C4-2B (cell line): Measurements from ENCODE around the gene SOX2.

ENCODE experiments used
- H3K27ac ChIP-seq: fragments of 450-650 bp; 2 replicates; pipeline ENCODE4 v1.5.1; 2017
- CTCF ChIP-seq: fragments of 450-650 bp; conservative IDR thresholded peaks from 2 replicates; pipeline ENCODE4 v1.5.1; 2017; ENCODE audit warnings: mild to moderate bottlenecking
- ZFX ChIP-seq: fragments of 450-650 bp; IDR thresholded peaks from 2 replicates; pipeline ENCODE4 v1.6.1; 2017

SOX2 gene

GRCh38 chr3:181692311-181693145 lies 19.2 kb upstream of the SOX2 start:
- TF ChIP-seq CTCF (no peak), ZFX (no peak)

DNA sequence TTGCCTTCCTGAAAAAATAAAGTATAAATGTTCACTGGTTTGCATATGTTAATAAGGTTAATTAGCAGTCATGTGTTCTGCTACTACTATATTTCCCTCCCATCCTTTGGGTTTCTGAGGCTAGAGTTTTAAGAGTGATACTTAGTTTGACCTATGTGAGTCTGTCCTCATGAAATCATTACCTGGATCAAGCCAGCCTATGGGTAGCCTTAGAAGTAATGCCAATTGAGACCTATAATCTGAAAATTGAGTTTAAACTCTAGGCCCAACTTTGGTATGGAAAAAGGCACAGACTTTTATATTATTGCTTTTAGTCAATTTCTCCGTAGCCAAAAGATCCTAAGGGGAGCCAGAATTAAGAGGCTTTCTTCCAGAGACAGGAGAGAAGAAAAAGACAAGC lies 18.4 kb upstream of the SOX2 start:
- TF ChIP-seq CTCF (no peak), ZFX (no peak)

More at GRCh38 chr3:181692311-181693145, 19.2 kb upstream of the SOX2 start:
- no peak overlapping the region for H3K27ac ChIP-seq

GRCh38 chr3:181694805-181695660 lies 16.7 kb upstream of the SOX2 start:
- TF ChIP-seq ZFX: no peak
- no peak for TF ChIP-seq CTCF
- no peak overlapping the region for H3K27ac ChIP-seq

More for the DNA sequence above, 18.4 kb upstream of the SOX2 start:
- no peak overlapping the region for H3K27ac ChIP-seq

- no peak overlapping the region for H3K27ac ChIP-seq
Measured at GRCh38 chr3:181695661-181696491, 15.8 kb upstream of the SOX2 start.

DNA sequence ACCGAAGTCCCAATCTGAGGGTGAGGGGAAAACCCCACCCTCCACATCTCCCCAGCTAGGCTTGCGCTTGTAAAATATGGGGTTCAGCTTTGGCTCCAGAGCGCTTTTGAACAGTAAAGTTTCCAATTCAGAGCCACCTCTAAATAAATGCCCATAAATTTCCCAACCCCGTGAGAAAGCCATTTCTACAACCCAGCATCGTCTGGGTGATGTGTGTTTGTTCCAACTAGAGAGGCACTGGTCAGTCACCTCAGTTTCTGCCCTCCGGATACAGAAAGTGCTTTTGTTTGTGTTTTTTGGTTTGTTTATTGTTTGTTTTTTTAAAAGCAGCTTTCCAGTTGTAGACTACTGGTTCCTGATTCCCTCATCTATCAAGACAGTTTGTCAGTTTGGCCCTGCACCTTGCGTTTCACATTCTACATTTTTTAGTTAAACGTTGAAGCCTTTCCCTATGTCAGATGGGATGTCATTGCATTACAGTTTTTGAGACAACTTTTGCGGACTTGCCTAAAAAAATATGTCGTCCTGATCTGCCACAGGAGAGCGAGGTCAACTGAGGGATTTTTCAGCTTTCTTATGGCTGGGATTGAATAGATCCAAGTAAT lies 15.0 kb upstream of the SOX2 start:
- H3K27ac ChIP-seq: no peak overlapping the region
- TF ChIP-seq CTCF (no peak), ZFX (no peak)

More at GRCh38 chr3:181695661-181696491, 15.8 kb upstream of the SOX2 start:
- no peak for TF ChIP-seq ZFX
- TF ChIP-seq CTCF: no peak

DNA sequence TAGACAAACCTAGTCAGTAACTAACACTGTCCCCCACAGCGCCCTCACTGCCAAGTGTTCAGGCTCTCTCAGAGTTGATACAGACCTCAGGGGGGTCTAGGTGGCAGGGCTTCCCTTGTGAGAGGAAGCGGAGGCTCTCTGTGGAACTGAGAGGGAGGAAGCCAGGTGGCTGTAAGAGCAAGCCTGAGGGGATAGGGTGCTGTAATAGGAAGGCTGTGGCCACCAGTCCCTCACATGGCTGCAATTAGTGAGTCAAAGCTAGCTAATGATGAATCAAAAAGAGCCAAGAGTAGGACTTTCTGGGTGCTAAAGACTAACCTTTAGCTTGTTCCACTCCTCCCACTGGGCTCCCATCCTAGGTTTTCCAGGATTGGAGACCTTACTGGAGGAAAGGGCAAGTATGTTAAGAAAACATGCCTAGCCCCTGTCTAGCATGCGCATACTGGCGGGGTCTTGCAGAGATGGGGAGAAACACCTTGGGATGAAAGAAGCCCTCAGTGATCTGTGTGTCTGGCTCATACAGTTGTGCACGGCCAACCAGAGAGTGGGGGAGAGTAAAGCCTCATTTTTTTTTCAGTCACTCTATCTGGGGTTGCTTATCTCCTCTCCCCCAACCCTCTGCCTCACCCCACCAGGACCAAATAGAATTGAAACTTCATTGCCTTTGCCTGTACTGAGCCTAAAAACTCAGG lies 13.3 kb upstream of the SOX2 start:
- H3K27ac ChIP-seq: no peak overlapping the region
- TF ChIP-seq ZFX (no peak), CTCF (no peak)
